CD4-positive, alpha-beta T cell (primary cell): ENCODE measurements around the gene ACACB. TPM values are rescaled to one million over a fixed set of nuclear protein-coding genes. Genes with fewer than 3 reads are reported as not detected.

ENCODE experiments used
- ATAC-seq: fragments of 200-7000 bp; cut with Tn5 transposase; one replicate; pipeline ENCODE4 v1.10.0; 2022; ENCODE audit warnings: mild to moderate bottlenecking; ENCODE audit not compliant: poor library complexity
- CTCF ChIA-PET: fragments of 350-600 bp; sonication (Branson Sonifier 250); formaldehyde crosslinking; loops from one replicate; lab custom pipeline; 2021; ENCODE audit warnings: antibody characterized with exemption, inconsistent platforms; lab: Charles Lee
- POLR2A ChIA-PET: fragments of 350-600 bp; sonication (Branson Sonifier 250); formaldehyde crosslinking; loops from one replicate; lab custom pipeline; 2021; ENCODE audit warnings: antibody characterized with exemption, inconsistent platforms; lab: Charles Lee
- DNase-seq, 14 experiments: peaks; one replicate each; pipeline ENCODE4 v3.0.0-alpha.2; 2013 to 2020; ENCODE audit warnings: mixed read lengths in 2 of 14
- H3K27ac ChIP-seq, 2 donors: one replicate each; pipeline versions ENCODE4 v1.5.1 to v1.7.0; 2013; ENCODE audit warnings: low read length in 2 of 2, low read depth in 1 of 2, mild to moderate bottlenecking in 1 of 2
- H3K27me3 ChIP-seq, 2 experiments: 1 replicate in 1 of 2; 2 replicates in 1 of 2; pipeline versions ENCODE4 v1.6.1 to v1.7.0; 2013; ENCODE audit warnings: low read length in 2 of 2, control low read depth in 1 of 2, mild to moderate bottlenecking in 1 of 2, moderate library complexity in 1 of 2; ENCODE audit not compliant: insufficient read depth in 2 of 2, control insufficient read depth in 1 of 2
- H3K36me3 ChIP-seq: one replicate; pipeline ENCODE4 v1.6.1; 2013; ENCODE audit warnings: low read length, control low read depth; ENCODE audit not compliant: insufficient read depth
- H3K4me1 ChIP-seq: one replicate; pipeline ENCODE4 v1.6.1; 2013; ENCODE audit warnings: low read length, control low read depth; ENCODE audit not compliant: insufficient read depth
- H3K4me3 ChIP-seq: one replicate; pipeline ENCODE4 v1.5.1; 2013; ENCODE audit warnings: mild to moderate bottlenecking, low read length, moderate library complexity
- H3K9me3 ChIP-seq, 2 experiments: 1 replicate in 1 of 2; 2 replicates in 1 of 2; pipeline versions ENCODE4 v1.6.1 to v1.7.0; 2013; ENCODE audit warnings: low read length in 2 of 2, mild to moderate bottlenecking in 2 of 2, control low read depth in 1 of 2, moderate library complexity in 1 of 2; ENCODE audit not compliant: control insufficient read depth in 1 of 2, insufficient read depth in 1 of 2
- H3K27ac Mint-ChIP-seq: one replicate; pipeline ENCODE4 v1.8.0; 2020; ENCODE audit warnings: mixed read lengths
- H3K27me3 Mint-ChIP-seq: one replicate; pipeline ENCODE4 v1.8.0; 2021; ENCODE audit warnings: mixed read lengths
- H3K36me3 Mint-ChIP-seq: one replicate; pipeline ENCODE4 v1.8.0; 2021; ENCODE audit warnings: low read depth, mixed read lengths
- H3K4me1 Mint-ChIP-seq: one replicate; pipeline ENCODE4 v1.8.0; 2021; ENCODE audit warnings: low read depth, mixed read lengths
- H3K4me3 Mint-ChIP-seq: one replicate; pipeline ENCODE4 v1.8.0; 2020; ENCODE audit warnings: mild to moderate bottlenecking, mixed read lengths
- H3K9me3 Mint-ChIP-seq: one replicate; pipeline ENCODE4 v1.8.0; 2020; ENCODE audit warnings: mixed read lengths
- CTCF ChIP-seq: fragments of 200-600 bp; IDR thresholded peaks from one replicate; pipeline ENCODE4 v1.8.0; 2022; ENCODE audit warnings: antibody characterized with exemption, mild to moderate bottlenecking
- intact Hi-C, 2 experiments: fragments of 100-400 bp; cut with DNase I in 1 of 2; cut with micrococcal nuclease in 1 of 2; formaldehyde crosslinking; loops; one replicate each; pipeline versions ENCODE4 v1.15.1 to v1.9.0; 2023 to 2025; cut with DNase I, micrococcal nuclease
- total RNA-seq, 174 experiments: library from RNA in 2 of 174; stranded (reverse) in 2 of 174; gene quantifications; one replicate each; pipeline ENCODE4 v1.2.3 and lab custom pipeline; 2021 to 2026

ACACB gene
- total RNA-seq, 2 experiments from 2014 or later: 30.3 to 32.2 TPM

- TF ChIP-seq CTCF: no peak
- no peak overlapping the region for H3K27ac Mint-ChIP-seq
- no peaks in the 10 kb centered on the region for H3K27me3 Mint-ChIP-seq
- Histone ChIP-seq H3K27ac (no peak overlapping the region), H3K27me3 (no peaks in the 10 kb centered on the region), H3K9me3 (no peaks in the 10 kb centered on the region), H3K4me1 (no peaks in the 10 kb centered on the region), H3K4me3 (no peak overlapping the region), H3K36me3 (peaks cover 27% of the 10 kb centered on the region)
- peaks cover 60% of the 10 kb centered on the region for H3K36me3 Mint-ChIP-seq
- no peaks in the 10 kb centered on the region for H3K9me3 Mint-ChIP-seq
- POLR2A ChIA-PET: interaction anchor here (1.4 kb wide), 1 partner anchor 75 kb away, joined by 3 read pairs; no protein-coding TSS in a partner anchor
- intact Hi-C loops: no loop called here
- CTCF ChIA-PET: no interaction called here
- DNase-seq: no peak
- ATAC-seq: no peak
- no peak overlapping the region for H3K4me3 Mint-ChIP-seq
- no peaks in the 10 kb centered on the region for H3K4me1 Mint-ChIP-seq
Measured at GRCh38 chr12:109186993-109187653, 70.7 kb downstream of the ACACB start.

GRCh38 chr12:109188108-109188712 lies 71.8 kb downstream of the ACACB start:
- Mint-ChIP-seq H3K4me3 (no peak overlapping the region), H3K27me3 (no peaks in the 10 kb centered on the region), H3K4me1 (no peaks in the 10 kb centered on the region), H3K36me3 (peaks cover 49% of the 10 kb centered on the region), H3K9me3 (no peaks in the 10 kb centered on the region), H3K27ac (no peak overlapping the region)
- ChIA-PET POLR2A (interaction anchor here (1.4 kb wide), 1 partner anchor 77 kb away, joined by 3 read pairs; no protein-coding TSS in a partner anchor), CTCF (no interaction called here)
- ATAC-seq (no peak), DNase-seq (no peak)
- Histone ChIP-seq H3K4me1 (no peaks in the 10 kb centered on the region), H3K27me3 (no peaks in the 10 kb centered on the region), H3K27ac (no peak overlapping the region), H3K36me3 (peaks cover 29% of the 10 kb centered on the region), H3K9me3 (no peaks in the 10 kb centered on the region), H3K4me3 (no peak overlapping the region)
- no peak for TF ChIP-seq CTCF
- intact Hi-C loops: no loop called here

GRCh38 chr12:109189291-109189690 lies 72.9 kb downstream of the ACACB start:
- ATAC-seq (no peak), DNase-seq (no peak)
- Histone ChIP-seq H3K4me1 (no peaks in the 10 kb centered on the region), H3K9me3 (no peaks in the 10 kb centered on the region), H3K27me3 (no peaks in the 10 kb centered on the region), H3K27ac (no peak overlapping the region), H3K4me3 (no peak overlapping the region), H3K36me3 (peaks cover 39% of the 10 kb centered on the region)
- Mint-ChIP-seq H3K27me3 (no peaks in the 10 kb centered on the region), H3K9me3 (no peaks in the 10 kb centered on the region), H3K27ac (no peak overlapping the region), H3K36me3 (peaks cover 51% of the 10 kb centered on the region), H3K4me3 (no peak overlapping the region), H3K4me1 (no peaks in the 10 kb centered on the region)
- ChIA-PET CTCF (no interaction called here), POLR2A (interaction anchor here (0.9 kb wide), 1 partner anchor 35 kb away, joined by 3 read pairs; no protein-coding TSS in a partner anchor)
- TF ChIP-seq CTCF: no peak
- intact Hi-C loops: no loop called here
